Measurements from ENCODE around the gene NELL1.

The NELL1 gene

GRCh38 chr11:21534288-21534687, 864.9 kb downstream of the NELL1 start:
- Mint-ChIP-seq H3K27ac (no peak overlapping the region), H3K27me3 (no peaks in the 10 kb centered on the region), H3K4me3 (no peak overlapping the region), H3K36me3 (no peaks in the 10 kb centered on the region), H3K4me1 (no peaks in the 10 kb centered on the region), H3K9me3 (peaks cover 3% of the 10 kb centered on the region)
- ATAC-seq (ENCODE audit: low read depth) (no peak), DNase-seq (ENCODE audit: low spot score in 2 of 2) (no peak)

- DNase-seq (ENCODE audit: low spot score in 2 of 2) = no peak
- Mint-ChIP-seq H3K27me3 (no peaks in the 10 kb centered on the region), H3K27ac (no peak overlapping the region), H3K9me3 (peaks cover 5% of the 10 kb centered on the region), H3K36me3 (no peaks in the 10 kb centered on the region), H3K4me1 (no peaks in the 10 kb centered on the region), H3K4me3 (no peak overlapping the region)
- ATAC-seq (ENCODE audit: low read depth) = no peak
Observed at GRCh38 chr11:21537980-21538379, 868.6 kb downstream of the NELL1 start.

GRCh38 chr11:21541187-21541751, 871.9 kb downstream of the NELL1 start:
- Mint-ChIP-seq H3K27ac (no peak overlapping the region), H3K27me3 (no peaks in the 10 kb centered on the region), H3K36me3 (no peaks in the 10 kb centered on the region), H3K4me3 (no peak overlapping the region), H3K9me3 (peaks cover 5% of the 10 kb centered on the region), H3K4me1 (no peaks in the 10 kb centered on the region)
- DNase-seq (ENCODE audit: low spot score in 2 of 2) (no peak), ATAC-seq (ENCODE audit: low read depth) (no peak)

- DNase-seq (ENCODE audit: low spot score in 2 of 2) = no peak
- no peak for ATAC-seq (ENCODE audit: low read depth)
- no peaks in the 10 kb centered on the region for H3K27me3 Mint-ChIP-seq
- H3K9me3 Mint-ChIP-seq = peaks cover 8% of the 10 kb centered on the region
- no peak overlapping the region for H3K27ac Mint-ChIP-seq
- H3K4me3 Mint-ChIP-seq = no peak overlapping the region
- H3K36me3 Mint-ChIP-seq = no peaks in the 10 kb centered on the region
- H3K4me1 Mint-ChIP-seq = no peaks in the 10 kb centered on the region
Observed at GRCh38 chr11:21543901-21544300, 874.5 kb downstream of the NELL1 start.

GRCh38 chr11:21545699-21546098, 876.3 kb downstream of the NELL1 start:
- ATAC-seq (ENCODE audit: low read depth) = no peak
- H3K27ac Mint-ChIP-seq = no peak overlapping the region
- no peaks in the 10 kb centered on the region for H3K36me3 Mint-ChIP-seq
- no peaks in the 10 kb centered on the region for H3K4me1 Mint-ChIP-seq
- no peak overlapping the region for H3K4me3 Mint-ChIP-seq
- H3K9me3 Mint-ChIP-seq = peaks cover 6% of the 10 kb centered on the region
- H3K27me3 Mint-ChIP-seq = no peaks in the 10 kb centered on the region
- DNase-seq (ENCODE audit: low spot score in 2 of 2) = no peak

- ATAC-seq (ENCODE audit: low read depth) (no peak), DNase-seq (ENCODE audit: low spot score in 2 of 2) (no peak)
- no peaks in the 10 kb centered on the region for H3K27me3 Mint-ChIP-seq
- H3K27ac Mint-ChIP-seq = no peak overlapping the region
- no peaks in the 10 kb centered on the region for H3K4me1 Mint-ChIP-seq
- H3K4me3 Mint-ChIP-seq = no peak overlapping the region
- H3K36me3 Mint-ChIP-seq = no peaks in the 10 kb centered on the region
- peaks cover 6% of the 10 kb centered on the region for H3K9me3 Mint-ChIP-seq
Observed at GRCh38 chr11:21546703-21547102, 877.3 kb downstream of the NELL1 start.

GRCh38 chr11:21552911-21553310, 883.5 kb downstream of the NELL1 start:
- Mint-ChIP-seq H3K27me3 (no peaks in the 10 kb centered on the region), H3K27ac (no peak overlapping the region), H3K9me3 (peaks cover 6% of the 10 kb centered on the region), H3K4me3 (no peak overlapping the region), H3K36me3 (no peaks in the 10 kb centered on the region), H3K4me1 (no peaks in the 10 kb centered on the region)
- no peak for DNase-seq (ENCODE audit: low spot score in 2 of 2)
- no peak for ATAC-seq (ENCODE audit: low read depth)

- H3K4me1 Mint-ChIP-seq = no peaks in the 10 kb centered on the region
- ATAC-seq (ENCODE audit: low read depth) (no peak), DNase-seq (ENCODE audit: low spot score in 2 of 2) (no peak)
- H3K36me3 Mint-ChIP-seq = no peaks in the 10 kb centered on the region
- peaks cover 3% of the 10 kb centered on the region for H3K9me3 Mint-ChIP-seq
- no peaks in the 10 kb centered on the region for H3K27me3 Mint-ChIP-seq
- no peak overlapping the region for H3K4me3 Mint-ChIP-seq
- H3K27ac Mint-ChIP-seq = no peak overlapping the region
Observed at GRCh38 chr11:21553795-21554194, 884.4 kb downstream of the NELL1 start.

GRCh38 chr11:21554284-21554683, 884.9 kb downstream of the NELL1 start:
- no peak overlapping the region for H3K4me3 Mint-ChIP-seq
- ATAC-seq (ENCODE audit: low read depth) (no peak), DNase-seq (ENCODE audit: low spot score in 2 of 2) (no peak)
- peaks cover 3% of the 10 kb centered on the region for H3K9me3 Mint-ChIP-seq
- no peaks in the 10 kb centered on the region for H3K4me1 Mint-ChIP-seq
- H3K27me3 Mint-ChIP-seq = no peaks in the 10 kb centered on the region
- no peaks in the 10 kb centered on the region for H3K36me3 Mint-ChIP-seq
- H3K27ac Mint-ChIP-seq = no peak overlapping the region

GRCh38 chr11:21556926-21557325, 887.5 kb downstream of the NELL1 start:
- H3K27me3 Mint-ChIP-seq = no peaks in the 10 kb centered on the region
- H3K27ac Mint-ChIP-seq = no peak overlapping the region
- ATAC-seq (ENCODE audit: low read depth) (no peak), DNase-seq (ENCODE audit: low spot score in 2 of 2) (no peak)
- H3K36me3 Mint-ChIP-seq = no peaks in the 10 kb centered on the region
- H3K4me3 Mint-ChIP-seq = no peak overlapping the region
- H3K9me3 Mint-ChIP-seq = peaks cover 3% of the 10 kb centered on the region
- no peaks in the 10 kb centered on the region for H3K4me1 Mint-ChIP-seq

- Mint-ChIP-seq H3K4me1 (no peaks in the 10 kb centered on the region), H3K4me3 (no peak overlapping the region), H3K27me3 (no peaks in the 10 kb centered on the region), H3K9me3 (peaks cover 5% of the 10 kb centered on the region), H3K36me3 (no peaks in the 10 kb centered on the region), H3K27ac (no peak overlapping the region)
- ATAC-seq (ENCODE audit: low read depth) (no peak), DNase-seq (ENCODE audit: low spot score in 2 of 2) (no peak)
Observed at GRCh38 chr11:21560466-21560975, 891.1 kb downstream of the NELL1 start.

- Mint-ChIP-seq H3K36me3 (no peaks in the 10 kb centered on the region), H3K9me3 (peaks cover 5% of the 10 kb centered on the region), H3K27me3 (no peaks in the 10 kb centered on the region), H3K4me1 (no peaks in the 10 kb centered on the region), H3K27ac (no peak overlapping the region), H3K4me3 (no peak overlapping the region)
- DNase-seq (ENCODE audit: low spot score in 2 of 2) = no peak
- no peak for ATAC-seq (ENCODE audit: low read depth)
Observed at GRCh38 chr11:21561581-21561980, 892.2 kb downstream of the NELL1 start.

GRCh38 chr11:21564095-21564494, 894.7 kb downstream of the NELL1 start:
- ATAC-seq (ENCODE audit: low read depth) = no peak
- Mint-ChIP-seq H3K36me3 (no peaks in the 10 kb centered on the region), H3K27me3 (no peaks in the 10 kb centered on the region), H3K4me3 (no peak overlapping the region), H3K27ac (no peak overlapping the region), H3K4me1 (no peaks in the 10 kb centered on the region), H3K9me3 (peaks cover 3% of the 10 kb centered on the region)
- DNase-seq (ENCODE audit: low spot score in 2 of 2) = no peak

- H3K36me3 Mint-ChIP-seq = no peaks in the 10 kb centered on the region
- no peak overlapping the region for H3K27ac Mint-ChIP-seq
- peaks cover 5% of the 10 kb centered on the region for H3K9me3 Mint-ChIP-seq
- DNase-seq (ENCODE audit: low spot score in 2 of 2) = no peak
- no peak overlapping the region for H3K4me3 Mint-ChIP-seq
- H3K27me3 Mint-ChIP-seq = no peaks in the 10 kb centered on the region
- H3K4me1 Mint-ChIP-seq = no peaks in the 10 kb centered on the region
- no peak for ATAC-seq (ENCODE audit: low read depth)
Observed at GRCh38 chr11:21564833-21565682, 895.7 kb downstream of the NELL1 start.
